ENCODE measurements around the gene NAGPA. TPM values are rescaled to one million over a fixed set of nuclear protein-coding genes. Genes with fewer than 3 reads are reported as not detected.

Gene NAGPA
- polyA plus RNA-seq, 1 donor from 2014 or later, result 36.6 TPM

GRCh38 chr16:5069854-5070253, 36.1 kb upstream of the NAGPA start:
- Histone ChIP-seq H2AFZ (ENCODE audit: low read depth, low read length) (no peak overlapping the region), H3K9ac (ENCODE audit: low read length) (no peak overlapping the region), H3K36me3 (ENCODE audit: insufficient read depth, low read length) (no peaks in the 10 kb centered on the region), H3K27ac (ENCODE audit: low read length) (no peak overlapping the region), H3F3A (ENCODE audit: insufficient read depth, low read length, poor library complexity, severe bottlenecking) (no peaks in the 10 kb centered on the region), H3K27me3 (ENCODE audit: insufficient read depth, low read depth, low read length) (no peaks in the 10 kb centered on the region), H3K4me2 (ENCODE audit: low read length) (no peak overlapping the region), H3K9me2 (ENCODE audit: insufficient read depth, low read length) (no peaks in the 10 kb centered on the region), H4K20me1 (ENCODE audit: insufficient read depth) (no peaks in the 10 kb centered on the region), H3K4me3 (ENCODE audit: low read length) (no peak overlapping the region), H3K79me2 (replicated peaks; ENCODE audit: insufficient read depth, low read length) (no peaks in the 10 kb centered on the region), H3K9me3 (ENCODE audit: low read length) (no peaks in the 10 kb centered on the region)
- no peak for TF ChIP-seq TAF1 (IDR thresholded peaks at IDR 0.05; ENCODE audit: low read depth)
- no peak for TF ChIP-seq MXI1 (conservative IDR thresholded peaks at IDR 0.05; ENCODE audit: poor library complexity, severe bottlenecking)
- TF ChIP-seq CTCF (IDR thresholded peaks at IDR 0.05; ENCODE audit: poor library complexity, severe bottlenecking), result no peak
- no peak for TF ChIP-seq SMC3 (conservative IDR thresholded peaks at IDR 0.05; ENCODE audit: poor library complexity)
- no peak for TF ChIP-seq RAD21 (conservative IDR thresholded peaks at IDR 0.05)
- no peak for TF ChIP-seq EZH2 (IDR thresholded peaks at IDR 0.05; ENCODE audit: borderline replicate concordance, insufficient read depth, low read length, poor library complexity, severe bottlenecking)
- no peak for TF ChIP-seq POLR2AphosphoS5 (IDR thresholded peaks at IDR 0.05)
- TF ChIP-seq REST (IDR thresholded peaks at IDR 0.05; ENCODE audit: borderline replicate concordance), result no peak
- TF ChIP-seq EP300 (conservative IDR thresholded peaks at IDR 0.05; ENCODE audit: poor library complexity, severe bottlenecking), result no peak

GRCh38 chr16:5069048-5069447, 35.3 kb upstream of the NAGPA start:
- Histone ChIP-seq H3K4me3 (ENCODE audit: low read length) (no peak overlapping the region), H3K4me2 (ENCODE audit: low read length) (no peak overlapping the region), H3K9me2 (ENCODE audit: insufficient read depth, low read length) (no peaks in the 10 kb centered on the region), H3K79me2 (replicated peaks; ENCODE audit: insufficient read depth, low read length) (no peaks in the 10 kb centered on the region), H3K9me3 (ENCODE audit: low read length) (no peaks in the 10 kb centered on the region), H3K9ac (ENCODE audit: low read length) (no peak overlapping the region), H3K27ac (ENCODE audit: low read length) (no peak overlapping the region), H3K27me3 (ENCODE audit: insufficient read depth, low read depth, low read length) (no peaks in the 10 kb centered on the region), H2AFZ (ENCODE audit: low read depth, low read length) (no peak overlapping the region), H3F3A (ENCODE audit: insufficient read depth, low read length, poor library complexity, severe bottlenecking) (no peaks in the 10 kb centered on the region), H3K36me3 (ENCODE audit: insufficient read depth, low read length) (no peaks in the 10 kb centered on the region), H4K20me1 (ENCODE audit: insufficient read depth) (no peaks in the 10 kb centered on the region)
- TF ChIP-seq RAD21 (conservative IDR thresholded peaks at IDR 0.05), result no peak
- no peak for TF ChIP-seq CTCF (IDR thresholded peaks at IDR 0.05; ENCODE audit: poor library complexity, severe bottlenecking)
- no peak for TF ChIP-seq TAF1 (IDR thresholded peaks at IDR 0.05; ENCODE audit: low read depth)
- TF ChIP-seq EP300 (conservative IDR thresholded peaks at IDR 0.05; ENCODE audit: poor library complexity, severe bottlenecking), result no peak
- no peak for TF ChIP-seq SMC3 (conservative IDR thresholded peaks at IDR 0.05; ENCODE audit: poor library complexity)
- no peak for TF ChIP-seq EZH2 (IDR thresholded peaks at IDR 0.05; ENCODE audit: borderline replicate concordance, insufficient read depth, low read length, poor library complexity, severe bottlenecking)
- TF ChIP-seq POLR2AphosphoS5 (IDR thresholded peaks at IDR 0.05), result no peak
- TF ChIP-seq REST (IDR thresholded peaks at IDR 0.05; ENCODE audit: borderline replicate concordance), result no peak
- no peak for TF ChIP-seq MXI1 (conservative IDR thresholded peaks at IDR 0.05; ENCODE audit: poor library complexity, severe bottlenecking)
